Left ventricle myocardium inferior (tissue), 1 donor: Measurements from ENCODE around the gene GJB1. TPM values are rescaled to one million over a fixed set of nuclear protein-coding genes. Genes with fewer than 3 reads are reported as not detected.

Experiments
- DNase-seq: peaks from one replicate; pipeline ENCODE4 v3.0.0-alpha.2; 2020
- H3K27ac ChIP-seq: fragments of 200-600 bp; replicated peaks from 2 replicates; pipeline ENCODE4 v1.8.0; 2021
- H3K27me3 ChIP-seq: fragments of 200-600 bp; 2 replicates; pipeline ENCODE4 v1.8.0; 2021; ENCODE audit warnings: low read depth
- H3K36me3 ChIP-seq: fragments of 200-600 bp; 2 replicates; pipeline ENCODE4 v1.8.0; 2021
- H3K4me1 ChIP-seq: fragments of 200-600 bp; 2 replicates; pipeline ENCODE4 v1.8.0; 2021
- H3K4me3 ChIP-seq: fragments of 200-600 bp; 2 replicates; pipeline ENCODE4 v1.8.0; 2021; ENCODE audit warnings: mild to moderate bottlenecking, moderate library complexity
- H3K9me3 ChIP-seq: fragments of 200-600 bp; replicated peaks from 2 replicates; pipeline ENCODE4 v1.8.0; 2021
- intact Hi-C: fragments of 100-400 bp; cut with micrococcal nuclease; formaldehyde crosslinking; loops from one replicate; pipeline ENCODE4 v1.11.0; 2022
- total RNA-seq: library from RNA; stranded (reverse); fragmentation: NEBNext Ultra II Directional; extraction: Animal tissue kit (Norgen Biotek cat#: 25700); gene quantifications from one replicate; pipeline ENCODE4 v1.2.1, GENCODE V29; 2021
- TF ChIP-seq, protein P1 (sequence below): fragments of 200-600 bp; IDR thresholded peaks from 2 replicates; pipeline ENCODE4 v1.8.0; 2021; ENCODE audit warnings: antibody characterized with exemption, mild to moderate bottlenecking, borderline replicate concordance
- donor health status: DM: no; HTN: yes; CAD: no; lungs with severe emphysema.

Gene GJB1
- total RNA-seq, 1 donor from 2014 or later: not detected

DNA sequence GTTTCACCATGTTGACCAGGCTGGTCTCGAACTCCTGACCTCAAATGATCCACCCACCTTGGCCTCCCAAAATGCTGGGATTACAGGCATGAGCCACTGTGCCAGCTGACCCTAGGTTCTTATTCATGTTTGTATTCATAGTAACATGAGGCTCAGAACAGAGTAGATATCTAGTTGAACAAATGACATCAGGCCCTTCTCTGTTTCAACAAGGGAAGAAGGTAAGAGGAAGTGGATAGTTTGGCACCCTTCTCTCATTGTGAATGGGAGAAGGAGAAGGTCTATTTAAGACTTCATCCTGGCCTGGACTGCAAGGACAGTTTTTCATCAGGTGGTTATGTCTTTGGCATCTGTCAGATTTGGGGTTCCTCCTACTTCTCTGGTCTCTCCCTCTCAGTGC, 13.8 kb downstream of the GJB1 start:
- DNase-seq: no peak
- H3K4me1 ChIP-seq: no peaks in the 10 kb centered on the region
- TF ChIP-seq, protein P1, sequence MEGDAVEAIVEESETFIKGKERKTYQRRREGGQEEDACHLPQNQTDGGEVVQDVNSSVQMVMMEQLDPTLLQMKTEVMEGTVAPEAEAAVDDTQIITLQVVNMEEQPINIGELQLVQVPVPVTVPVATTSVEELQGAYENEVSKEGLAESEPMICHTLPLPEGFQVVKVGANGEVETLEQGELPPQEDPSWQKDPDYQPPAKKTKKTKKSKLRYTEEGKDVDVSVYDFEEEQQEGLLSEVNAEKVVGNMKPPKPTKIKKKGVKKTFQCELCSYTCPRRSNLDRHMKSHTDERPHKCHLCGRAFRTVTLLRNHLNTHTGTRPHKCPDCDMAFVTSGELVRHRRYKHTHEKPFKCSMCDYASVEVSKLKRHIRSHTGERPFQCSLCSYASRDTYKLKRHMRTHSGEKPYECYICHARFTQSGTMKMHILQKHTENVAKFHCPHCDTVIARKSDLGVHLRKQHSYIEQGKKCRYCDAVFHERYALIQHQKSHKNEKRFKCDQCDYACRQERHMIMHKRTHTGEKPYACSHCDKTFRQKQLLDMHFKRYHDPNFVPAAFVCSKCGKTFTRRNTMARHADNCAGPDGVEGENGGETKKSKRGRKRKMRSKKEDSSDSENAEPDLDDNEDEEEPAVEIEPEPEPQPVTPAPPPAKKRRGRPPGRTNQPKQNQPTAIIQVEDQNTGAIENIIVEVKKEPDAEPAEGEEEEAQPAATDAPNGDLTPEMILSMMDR: no peak
- H3K27me3 ChIP-seq: no peaks in the 10 kb centered on the region
- no peak overlapping the region for H3K4me3 ChIP-seq
- no peak overlapping the region for H3K27ac ChIP-seq
- peaks cover 15% of the 10 kb centered on the region for H3K36me3 ChIP-seq
- intact Hi-C loops: no loop called here
- no peaks in the 10 kb centered on the region for H3K9me3 ChIP-seq

GRCh38 chrX:71239781-71240180, 16.8 kb downstream of the GJB1 start:
- TF ChIP-seq, protein P1: no peak
- no peak for DNase-seq
- Histone ChIP-seq H3K27me3 (no peaks in the 10 kb centered on the region), H3K36me3 (peaks cover 44% of the 10 kb centered on the region), H3K4me3 (no peak overlapping the region), H3K27ac (no peak overlapping the region), H3K4me1 (no peaks in the 10 kb centered on the region), H3K9me3 (no peaks in the 10 kb centered on the region)
- intact Hi-C loops: no loop called here

- no peak overlapping the region for H3K4me3 ChIP-seq
- DNase-seq: no peak
- intact Hi-C loops: no loop called here
- H3K36me3 ChIP-seq: peaks cover 53% of the 10 kb centered on the region
- no peaks in the 10 kb centered on the region for H3K4me1 ChIP-seq
- H3K27me3 ChIP-seq: no peaks in the 10 kb centered on the region
- no peak overlapping the region for H3K27ac ChIP-seq
- TF ChIP-seq, protein P1: no peak
- H3K9me3 ChIP-seq: no peaks in the 10 kb centered on the region
Measured at GRCh38 chrX:71241301-71241700, 18.3 kb downstream of the GJB1 start.

DNA sequence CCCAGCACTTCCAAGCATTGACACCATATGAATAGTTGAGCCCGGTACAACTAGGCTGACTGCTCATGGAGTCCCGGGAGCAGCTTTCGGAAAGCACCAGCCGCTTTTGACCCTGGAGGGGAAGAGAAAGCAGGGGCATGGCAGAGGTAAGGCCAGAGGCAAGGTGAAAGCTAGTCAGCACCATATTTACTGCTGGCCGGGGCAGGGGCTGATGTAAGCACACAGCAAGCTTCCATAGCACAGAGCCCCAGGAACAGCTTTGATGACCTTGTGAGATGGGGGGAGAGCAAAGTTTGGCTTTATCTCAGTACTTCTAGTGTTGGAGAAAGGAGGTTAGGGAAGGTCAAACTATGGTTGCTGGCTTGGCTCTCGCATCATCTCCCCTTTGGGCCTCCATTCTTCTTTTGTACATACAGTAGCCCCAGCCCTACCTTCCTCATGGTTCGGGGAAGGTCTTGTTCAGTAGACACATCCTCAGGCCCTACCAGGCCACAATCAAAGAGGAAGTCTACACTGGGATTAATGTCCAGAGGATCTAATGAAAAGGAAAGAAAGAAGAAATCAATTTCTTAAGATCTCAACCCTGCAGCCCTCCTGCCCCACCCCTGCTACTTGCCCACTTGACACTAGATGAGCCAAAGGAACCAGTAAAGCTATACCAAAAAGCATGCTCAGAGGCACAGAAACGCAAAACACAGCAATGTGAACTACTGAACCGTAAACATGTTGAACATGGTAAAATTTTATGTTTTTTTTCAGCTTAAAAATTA, 21.5 kb downstream of the GJB1 start:
- Histone ChIP-seq H3K27me3 (no peaks in the 10 kb centered on the region), H3K4me1 (no peaks in the 10 kb centered on the region), H3K36me3 (peaks cover 79% of the 10 kb centered on the region), H3K4me3 (no peak overlapping the region), H3K27ac (no peak overlapping the region), H3K9me3 (no peaks in the 10 kb centered on the region)
- no peak for DNase-seq
- TF ChIP-seq, protein P1: no peak
- intact Hi-C loops: no loop called here

- TF ChIP-seq, protein P1: no peak
- intact Hi-C loops: no loop called here
- H3K4me1 ChIP-seq: no peaks in the 10 kb centered on the region
- no peaks in the 10 kb centered on the region for H3K9me3 ChIP-seq
- H3K27me3 ChIP-seq: no peaks in the 10 kb centered on the region
- H3K36me3 ChIP-seq: peaks cover 85% of the 10 kb centered on the region
- no peak overlapping the region for H3K4me3 ChIP-seq
- no peak for DNase-seq
- no peak overlapping the region for H3K27ac ChIP-seq
Measured at GRCh38 chrX:71245159-71245558, 22.1 kb downstream of the GJB1 start.
